SK-N-SH (cell line): ENCODE results near the gene NKG7.

Experiments
- CHD2 ChIP-seq: fragments of 150-350 bp; IDR thresholded peaks from 2 replicates; pipeline ENCODE4 v1.6.1; 2018; ENCODE audit warnings: low read length; ENCODE audit not compliant: partially characterized antibody
- CTCF ChIP-seq: fragments of 200-600 bp; sonication (generic); IDR thresholded peaks from 2 replicates; pipeline ENCODE4 v1.6.1; 2017; ENCODE audit warnings: antibody characterized with exemption, mild to moderate bottlenecking, moderate library complexity
- EP300 ChIP-seq, 2 experiments: IDR thresholded peaks; 2 replicates each; pipeline versions ENCODE4 v1.4.0 to v1.6.1; 2012; ENCODE audit warnings: borderline replicate concordance in 1 of 2, low read depth in 1 of 2, low read length in 1 of 2
- JUND ChIP-seq: IDR thresholded peaks from 2 replicates; pipeline ENCODE4 v1.4.0; 2012
- MEF2A ChIP-seq: IDR thresholded peaks from 2 replicates; pipeline ENCODE4 v1.4.0; 2012; ENCODE audit warnings: low read depth, borderline replicate concordance
- TEAD4 ChIP-seq: IDR thresholded peaks from 2 replicates; pipeline ENCODE4 v1.4.0; 2012; ENCODE audit warnings: mild to moderate bottlenecking, borderline replicate concordance; ENCODE audit not compliant: insufficient read depth
- ZBTB33 ChIP-seq: IDR thresholded peaks from 2 replicates; pipeline ENCODE4 v1.4.0; 2012; ENCODE audit warnings: low read depth, borderline replicate concordance
- TF ChIP-seq, protein P1 (sequence below): fragments of 150-350 bp; IDR thresholded peaks from 2 replicates; pipeline ENCODE4 v1.6.1; 2017; ENCODE audit warnings: antibody characterized with exemption, low read length, low read depth, borderline replicate concordance

GRCh38 chr19:51352783-51353360 is 19.6 kb downstream of the NKG7 start:
- no peak for TF ChIP-seq MEF2A
- no peak for TF ChIP-seq CTCF
- TF ChIP-seq, protein P1, sequence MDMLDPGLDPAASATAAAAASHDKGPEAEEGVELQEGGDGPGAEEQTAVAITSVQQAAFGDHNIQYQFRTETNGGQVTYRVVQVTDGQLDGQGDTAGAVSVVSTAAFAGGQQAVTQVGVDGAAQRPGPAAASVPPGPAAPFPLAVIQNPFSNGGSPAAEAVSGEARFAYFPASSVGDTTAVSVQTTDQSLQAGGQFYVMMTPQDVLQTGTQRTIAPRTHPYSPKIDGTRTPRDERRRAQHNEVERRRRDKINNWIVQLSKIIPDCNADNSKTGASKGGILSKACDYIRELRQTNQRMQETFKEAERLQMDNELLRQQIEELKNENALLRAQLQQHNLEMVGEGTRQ: no peak
- TF ChIP-seq JUND: no peak
- TF ChIP-seq EP300 (IDR thresholded peaks at IDR 0.05; ENCODE audit: borderline replicate concordance in 1 of 2, low read depth in 1 of 2, low read length in 1 of 2): no peak
- no peak for TF ChIP-seq ZBTB33
- TF ChIP-seq TEAD4: no peak
- TF ChIP-seq CHD2: no peak
